Stomach (tissue), 9 donors: ENCODE results near the gene SPATS2. TPM values are rescaled to one million over a fixed set of nuclear protein-coding genes. Genes with fewer than 3 reads are reported as not detected.
"Not testable (repeated sequence)": the region's sequence is repeated elsewhere in the genome, so short reads cannot be mapped to it uniquely, and the experiment has no call there.

Experiments
- DNase-seq, 2 donors: peaks; one replicate each; pipeline versions ENCODE4 v3.0.0 to v3.0.0-alpha.2; 2013 to 2019
- H3K27ac ChIP-seq, 5 donors: fragments of 200-600 bp in 4 of 5; sonication (generic) in 4 of 5; one replicate each; pipeline ENCODE4 v1.5.1; 2013 to 2019; ENCODE audit warnings: mild to moderate bottlenecking in 1 of 5, moderate library complexity in 1 of 5
- H3K27me3 ChIP-seq, 3 donors: fragments of 200-600 bp; sonication (generic); one replicate each; pipeline ENCODE4 v1.5.1; 2017 to 2019; ENCODE audit warnings: mixed run types in 1 of 3
- H3K36me3 ChIP-seq, 4 donors: fragments of 200-600 bp; sonication (generic); 1 replicate in 3 of 4; 2 replicates in 1 of 4; pipeline ENCODE4 v1.5.1; 2016 to 2019
- H3K4me1 ChIP-seq, 4 donors: fragments of 200-600 bp; sonication (generic); one replicate each; pipeline ENCODE4 v1.5.1; 2016 to 2019
- H3K4me3 ChIP-seq, 4 donors: fragments of 200-600 bp; sonication (generic) in 3 of 4; one replicate each; pipeline ENCODE4 v1.5.1; 2016 to 2019; ENCODE audit warnings: mild to moderate bottlenecking in 1 of 4
- H3K9me3 ChIP-seq, 4 donors: fragments of 200-600 bp; sonication (generic); one replicate each; pipeline ENCODE4 v1.5.1; 2016 to 2019
- EP300 ChIP-seq: sonication (generic); formaldehyde crosslinking; IDR thresholded peaks from one replicate; pipeline ENCODE4 v1.6.1; 2017; ENCODE audit warnings: antibody characterized with exemption
- POLR2A ChIP-seq, 4 donors: fragments of 450-650 bp; IDR thresholded peaks; one replicate each; pipeline ENCODE4 v1.6.1; 2016; ENCODE audit warnings: antibody characterized with exemption in 4 of 4, control low read depth in 2 of 4, mild to moderate bottlenecking in 1 of 4, moderate library complexity in 1 of 4
- POLR2AphosphoS5 ChIP-seq, 3 donors: sonication (generic); formaldehyde crosslinking; IDR thresholded peaks; one replicate each; pipeline ENCODE4 v1.6.1; 2016; ENCODE audit warnings: antibody characterized with exemption in 3 of 3
- WGBS, 5 donors: extraction: QIAGEN DNeasy Blood & Tissue Kit in 3 of 5; methylation state at CpG; one replicate each; pipeline versions ENCODE4 v1.1.5 to v1.1.7; 2013 to 2018; 5-methylcytosine and 5-hydroxymethylcytosine counted together
- intact Hi-C: fragments of 100-400 bp; cut with DNase I; formaldehyde crosslinking; loops from one replicate; pipeline ENCODE4 v1.15.1; 2023; ENCODE audit warnings: low total_unique reads
- polyA plus RNA-seq, 3 donors: library from polyadenylated mRNA; stranded (reverse); fragments of 200-250 nt; gene quantifications; one replicate each; pipeline ENCODE4 v1.2.3, GENCODE V29; 2013
- total RNA-seq, 5 donors: library from RNA; depleted of rRNA; stranded (reverse); fragments of >200 nt; gene quantifications; one replicate each; pipeline versions ENCODE4 v1.1.0 to v1.2.3, GENCODE V29; 2014 to 2016
- TF ChIP-seq, protein P1 (sequence below), 7 experiments: fragments of 450-650 bp in 4 of 7; fragments of 200-600 bp in 3 of 7; sonication (generic) in 3 of 7; IDR thresholded peaks; one replicate each; pipeline ENCODE4 v1.5.1; 2016 to 2019; ENCODE audit warnings: antibody characterized with exemption in 7 of 7, control low read depth in 2 of 7, mild to moderate bottlenecking in 1 of 7
- donor health status: healthy with polysubstance abuse.
- donor health status: Bipolar disorder and iron deficiency.
- donor health status: healthy.

The SPATS2 gene
- total and polyA plus RNA-seq, 8 donors: 8.0 to 194 (median 17.8) TPM

DNA sequence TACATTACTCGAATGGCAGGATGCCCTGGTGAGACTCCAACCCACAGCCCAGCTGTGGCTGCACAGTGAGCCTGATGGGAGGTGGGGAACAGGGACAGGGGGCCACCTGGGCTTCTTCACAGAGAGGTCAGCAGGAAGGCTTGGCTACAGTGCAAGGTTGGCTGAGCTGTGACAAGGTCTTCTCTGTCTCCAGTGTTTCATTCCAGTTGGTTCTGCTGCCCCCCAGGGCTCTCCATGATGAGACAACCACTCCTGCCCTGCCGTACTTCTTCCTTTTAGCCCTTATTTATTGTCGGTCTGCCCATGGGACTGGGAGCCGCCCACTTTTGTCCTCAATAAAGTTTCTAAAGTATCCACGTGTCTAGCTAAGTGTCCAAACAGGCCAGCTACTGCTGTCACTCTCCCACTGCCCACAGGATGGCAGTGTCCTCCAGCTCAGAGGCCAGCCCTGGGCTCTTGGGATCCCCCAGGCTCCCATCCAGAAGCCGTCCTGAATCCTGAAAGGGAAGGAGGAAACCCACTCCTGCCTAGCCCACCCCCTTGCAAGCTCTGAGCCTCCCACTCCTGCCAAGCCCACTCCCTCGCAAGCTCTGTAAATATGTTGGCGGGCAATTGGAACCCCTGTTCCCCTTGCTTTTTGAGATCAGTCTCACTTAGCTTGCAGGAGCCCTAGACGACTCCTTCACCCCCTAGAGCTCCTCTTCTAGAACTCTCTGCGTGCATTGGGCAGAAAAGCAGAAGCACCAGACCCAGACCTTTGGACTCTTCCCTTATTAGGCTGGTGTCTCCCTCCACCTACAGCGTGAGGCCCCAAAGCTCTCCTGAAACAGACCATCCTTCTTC is 35.7 kb upstream of the SPATS2 start:
- H3K4me1 ChIP-seq: peaks cover 6 to 30% (median 13%) of the 10 kb centered on the region in 4 donors
- TF ChIP-seq POLR2A (IDR thresholded peaks at IDR 0.05): no peak
- TF ChIP-seq EP300: no peak
- TF ChIP-seq, protein P1, sequence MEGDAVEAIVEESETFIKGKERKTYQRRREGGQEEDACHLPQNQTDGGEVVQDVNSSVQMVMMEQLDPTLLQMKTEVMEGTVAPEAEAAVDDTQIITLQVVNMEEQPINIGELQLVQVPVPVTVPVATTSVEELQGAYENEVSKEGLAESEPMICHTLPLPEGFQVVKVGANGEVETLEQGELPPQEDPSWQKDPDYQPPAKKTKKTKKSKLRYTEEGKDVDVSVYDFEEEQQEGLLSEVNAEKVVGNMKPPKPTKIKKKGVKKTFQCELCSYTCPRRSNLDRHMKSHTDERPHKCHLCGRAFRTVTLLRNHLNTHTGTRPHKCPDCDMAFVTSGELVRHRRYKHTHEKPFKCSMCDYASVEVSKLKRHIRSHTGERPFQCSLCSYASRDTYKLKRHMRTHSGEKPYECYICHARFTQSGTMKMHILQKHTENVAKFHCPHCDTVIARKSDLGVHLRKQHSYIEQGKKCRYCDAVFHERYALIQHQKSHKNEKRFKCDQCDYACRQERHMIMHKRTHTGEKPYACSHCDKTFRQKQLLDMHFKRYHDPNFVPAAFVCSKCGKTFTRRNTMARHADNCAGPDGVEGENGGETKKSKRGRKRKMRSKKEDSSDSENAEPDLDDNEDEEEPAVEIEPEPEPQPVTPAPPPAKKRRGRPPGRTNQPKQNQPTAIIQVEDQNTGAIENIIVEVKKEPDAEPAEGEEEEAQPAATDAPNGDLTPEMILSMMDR (IDR thresholded peaks at IDR 0.05): peak in 5 of 7 experiments; percentile 61 to 77 (median 71)
- TF ChIP-seq POLR2AphosphoS5 (IDR thresholded peaks at IDR 0.05): no peak
- WGBS, 5 donors: 43 to 49% (median 46%) methylated on average over 10 to 11 of the region's 11 CpGs
- peaks cover 0 to 8% (median 0%) of the 10 kb centered on the region in 4 donors for H3K36me3 ChIP-seq
- H3K4me3 ChIP-seq: no peak overlapping the region
- H3K27me3 ChIP-seq: peaks cover 12 to 60% (median 40%) of the 10 kb centered on the region in 3 donors
- no peaks in the 10 kb centered on the region for H3K9me3 ChIP-seq
- DNase-seq: peak; percentile 73 to 89
- no peak overlapping the region for H3K27ac ChIP-seq
- intact Hi-C loops: no loop called here

DNA sequence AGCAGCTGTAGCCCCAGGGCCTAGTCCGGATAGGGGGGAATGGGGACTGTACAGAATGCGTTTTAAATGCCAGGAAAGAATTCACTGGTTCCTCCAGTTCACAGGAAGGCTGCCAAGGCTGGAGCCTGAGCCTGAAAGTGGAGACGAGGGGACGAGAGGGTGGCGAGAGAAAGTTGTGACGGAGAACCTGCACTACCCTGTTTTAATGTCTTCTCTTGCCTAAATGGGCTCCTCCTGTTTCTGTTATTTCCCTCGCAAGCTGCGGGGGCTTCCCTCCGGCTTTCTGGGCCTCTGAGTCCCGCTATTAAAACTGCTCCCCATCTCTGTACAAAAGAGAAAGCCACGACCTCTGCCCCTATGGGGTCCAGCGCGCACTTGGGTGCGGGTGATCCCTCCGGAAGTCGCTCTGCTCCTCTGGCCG is 34.8 kb upstream of the SPATS2 start:
- Histone ChIP-seq H3K4me3 (peak overlapping the region in 1 of 4 donors; percentile 13), H3K36me3 (peaks cover 0 to 8% (median 0%) of the 10 kb centered on the region in 4 donors), H3K27me3 (peaks cover 12 to 68% (median 48%) of the 10 kb centered on the region in 3 donors), H3K27ac (no peak overlapping the region), H3K4me1 (peaks cover 14 to 38% (median 21%) of the 10 kb centered on the region in 4 donors), H3K9me3 (no peaks in the 10 kb centered on the region)
- no peak for TF ChIP-seq POLR2A (IDR thresholded peaks at IDR 0.05)
- TF ChIP-seq EP300: no peak
- TF ChIP-seq, protein P1 (IDR thresholded peaks at IDR 0.05): no peak
- TF ChIP-seq POLR2AphosphoS5 (IDR thresholded peaks at IDR 0.05): no peak
- intact Hi-C loops: no loop called here
- no peak for DNase-seq
- 70 to 85% (median 80%) methylated on average over 17 of the region's 17 CpGs for WGBS, 5 donors

GRCh38 chr12:49332891-49333371 is 34.3 kb upstream of the SPATS2 start:
- Histone ChIP-seq H3K27ac (no peak overlapping the region), H3K36me3 (peaks cover 0 to 8% (median 0%) of the 10 kb centered on the region in 4 donors), H3K4me3 (peak overlapping the region in 3 of 4 donors; percentile 7 to 13 (median 9)), H3K9me3 (no peaks in the 10 kb centered on the region), H3K27me3 (peaks cover 12 to 73% (median 49%) of the 10 kb centered on the region in 3 donors), H3K4me1 (peaks cover 14 to 39% (median 21%) of the 10 kb centered on the region in 4 donors)
- WGBS, 5 donors: 17 to 31% (median 23%) methylated on average over 29 to 40 of the region's 40 CpGs
- TF ChIP-seq, protein P1 (IDR thresholded peaks at IDR 0.05): no peak
- TF ChIP-seq POLR2A (IDR thresholded peaks at IDR 0.05): no peak
- no peak for TF ChIP-seq POLR2AphosphoS5 (IDR thresholded peaks at IDR 0.05)
- no peak for TF ChIP-seq EP300
- DNase-seq: peak; percentile 24 to 46
- intact Hi-C loops: no loop called here

DNA sequence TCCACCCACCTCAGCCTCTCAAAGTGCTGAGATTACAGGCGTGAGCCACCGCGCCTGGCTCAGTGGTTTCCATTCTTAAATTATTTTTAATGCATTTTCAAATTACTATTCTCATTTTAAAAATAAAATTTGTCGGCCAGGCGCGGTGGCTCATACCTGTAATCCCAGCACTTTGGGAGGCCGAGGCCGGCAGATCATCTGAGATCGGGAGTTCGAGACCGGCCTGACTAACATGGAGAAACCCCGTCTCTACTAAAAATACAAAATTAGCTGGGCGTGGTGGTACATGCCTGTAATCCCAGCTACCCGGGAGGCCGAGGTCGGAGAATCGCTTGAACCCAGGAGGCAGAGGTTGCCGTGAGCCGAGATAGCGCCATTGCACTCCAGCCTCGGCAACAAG is 33.5 kb upstream of the SPATS2 start:
- H3K27ac ChIP-seq, H3K36me3 ChIP-seq, H3K4me3 ChIP-seq, H3K9me3 ChIP-seq, intact Hi-C loops: not testable (repeated sequence)
- peaks cover 14 to 39% (median 21%) of the 10 kb centered on the region in 4 donors for H3K4me1 ChIP-seq
- 42 to 64% (median 53%) methylated on average over 21 of the region's 21 CpGs for WGBS, 5 donors
- peak in 1 of 2 donors; percentile 17 for DNase-seq
- peaks cover 12 to 81% (median 49%) of the 10 kb centered on the region in 3 donors for H3K27me3 ChIP-seq
